Esophagus squamous epithelium (tissue), 4 donors: Measurements from ENCODE around the gene PLCB1.

ENCODE experiments used
- CTCF ChIP-seq, 6 experiments: fragments of 450-650 bp in 4 of 6; fragments of 200-600 bp in 2 of 6; sonication (generic) in 2 of 6; IDR thresholded peaks; one replicate each; pipeline ENCODE4 v1.5.1; 2016 to 2019; ENCODE audit warnings: antibody characterized with exemption in 6 of 6, mild to moderate bottlenecking in 4 of 6, moderate library complexity in 4 of 6
- POLR2A ChIP-seq, 4 donors: fragments of 450-650 bp; IDR thresholded peaks; one replicate each; pipeline ENCODE4 v1.6.1; 2017; ENCODE audit warnings: antibody characterized with exemption in 4 of 4, mild to moderate bottlenecking in 4 of 4, moderate library complexity in 3 of 4

- no peak for TF ChIP-seq CTCF (IDR thresholded peaks at IDR 0.05)
- TF ChIP-seq POLR2A (IDR thresholded peaks at IDR 0.05) = no peak
These were observed 800.4 kb downstream of the PLCB1 start for GRCh38 chr20:8932192-8933165.
